Epithelial cell of umbilical artery (primary cell): ENCODE results near the gene CENPK. TPM values are rescaled to one million over a fixed set of nuclear protein-coding genes. Genes with fewer than 3 reads are reported as not detected.

Experiments
- total RNA-seq: library from RNA; depleted of rRNA; stranded (reverse); fragments of >200 nt; gene quantifications from 2 replicates; pipeline ENCODE4 v1.2.3, GENCODE V29; 2014

Gene CENPK, protein sequence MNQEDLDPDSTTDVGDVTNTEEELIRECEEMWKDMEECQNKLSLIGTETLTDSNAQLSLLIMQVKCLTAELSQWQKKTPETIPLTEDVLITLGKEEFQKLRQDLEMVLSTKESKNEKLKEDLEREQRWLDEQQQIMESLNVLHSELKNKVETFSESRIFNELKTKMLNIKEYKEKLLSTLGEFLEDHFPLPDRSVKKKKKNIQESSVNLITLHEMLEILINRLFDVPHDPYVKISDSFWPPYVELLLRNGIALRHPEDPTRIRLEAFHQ
- 20.5 and 24.6 TPM in 2 replicates for total RNA-seq

DNA sequence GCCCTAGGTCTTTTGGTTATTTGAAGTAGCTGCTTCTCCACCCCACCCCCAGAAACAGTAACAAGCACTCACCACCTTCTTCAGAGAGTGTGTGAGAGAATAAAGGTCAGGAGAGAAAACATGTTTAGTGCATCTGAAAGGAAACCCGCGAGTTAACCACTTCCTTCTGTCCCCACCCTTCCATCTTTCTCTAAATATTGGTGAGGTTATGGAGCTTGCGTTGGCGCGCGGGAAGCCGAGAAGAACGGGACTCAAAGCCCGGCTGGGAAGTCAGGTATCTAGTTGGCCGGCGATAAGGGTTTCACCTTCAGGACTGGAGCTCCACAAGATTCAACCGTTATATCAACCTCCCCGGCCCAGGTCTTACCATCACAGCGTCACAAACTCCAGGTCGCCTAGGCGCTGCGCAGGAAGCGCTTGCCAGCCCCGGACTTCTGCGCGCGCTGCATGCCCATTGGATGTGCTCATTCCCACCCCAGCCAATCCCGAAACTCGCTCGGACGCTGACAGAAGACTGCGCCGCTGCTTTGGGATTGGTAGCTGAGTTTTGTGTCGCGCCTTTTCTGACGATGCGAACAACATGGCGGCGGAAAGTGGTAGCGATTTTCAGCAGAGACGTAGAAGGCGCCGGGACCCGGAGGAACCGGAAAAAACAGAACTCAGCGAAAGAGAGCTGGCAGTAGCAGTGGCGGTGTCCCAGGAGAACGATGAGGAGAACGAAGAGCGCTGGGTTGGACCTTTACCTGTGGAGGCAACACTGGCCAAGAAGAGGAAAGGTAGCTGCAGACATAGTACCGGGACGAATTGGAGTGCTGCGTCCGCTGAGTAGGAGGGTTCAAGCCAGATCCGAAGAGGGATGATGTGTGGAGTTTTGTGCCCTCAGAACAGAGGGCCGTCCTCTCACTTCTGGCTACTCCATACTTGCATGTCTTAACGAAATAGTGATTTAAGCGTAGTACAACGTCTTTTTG lies at the start of gene CENPK, which contains the start of gene PPWD1:
TSS of gene CENPK (minus strand) at position 438 of the 971 bp plus-strand sequence. CDS start 8,261 bp downstream, outside the sequence.
TSS of gene PPWD1 (plus strand) at position 566 of the 971 bp plus-strand sequence. CDS start at position 581, 15 bp downstream.

GRCh38 chr5:65481635-65482295 lies 81.2 kb downstream of the CENPK start, which contains the start of gene ADAMTS6:
TSS of gene ADAMTS6 (minus strand) at chr5:65481920. CDS start at chr5:65473673, 8,247 bp downstream.

Other genes with a start within 250 kb of the CENPK start
- gene ADAMTS6, start 81.2 kb downstream of the CENPK start, total RNA-seq = 86.4 and 100 TPM in 2 replicates
- gene PPWD1, start 128 bp upstream of the CENPK start, total RNA-seq = 36.1 and 52.3 TPM in 2 replicates
- 13.3 and 22.6 TPM in 2 replicates for gene TRIM23, start 61.2 kb upstream of the CENPK start, total RNA-seq
- gene SHLD3, start 61.9 kb upstream of the CENPK start, total RNA-seq = 5.5 and 8.1 TPM in 2 replicates
- gene TRAPPC13, start 61.9 kb upstream of the CENPK start, total RNA-seq = 18.8 and 36.8 TPM in 2 replicates
- 10.1 and 14.4 TPM in 2 replicates for gene SGTB, start 158.9 kb upstream of the CENPK start, total RNA-seq
- 42.2 and 53.8 TPM in 2 replicates for gene NLN, start 159.0 kb upstream of the CENPK start, total RNA-seq